ENCODE data around the gene PITPNC1.
"Not testable (repeated sequence)": the region's sequence is repeated elsewhere in the genome, so short reads cannot be mapped to it uniquely, and the experiment has no call there.

Gene PITPNC1

DNA sequence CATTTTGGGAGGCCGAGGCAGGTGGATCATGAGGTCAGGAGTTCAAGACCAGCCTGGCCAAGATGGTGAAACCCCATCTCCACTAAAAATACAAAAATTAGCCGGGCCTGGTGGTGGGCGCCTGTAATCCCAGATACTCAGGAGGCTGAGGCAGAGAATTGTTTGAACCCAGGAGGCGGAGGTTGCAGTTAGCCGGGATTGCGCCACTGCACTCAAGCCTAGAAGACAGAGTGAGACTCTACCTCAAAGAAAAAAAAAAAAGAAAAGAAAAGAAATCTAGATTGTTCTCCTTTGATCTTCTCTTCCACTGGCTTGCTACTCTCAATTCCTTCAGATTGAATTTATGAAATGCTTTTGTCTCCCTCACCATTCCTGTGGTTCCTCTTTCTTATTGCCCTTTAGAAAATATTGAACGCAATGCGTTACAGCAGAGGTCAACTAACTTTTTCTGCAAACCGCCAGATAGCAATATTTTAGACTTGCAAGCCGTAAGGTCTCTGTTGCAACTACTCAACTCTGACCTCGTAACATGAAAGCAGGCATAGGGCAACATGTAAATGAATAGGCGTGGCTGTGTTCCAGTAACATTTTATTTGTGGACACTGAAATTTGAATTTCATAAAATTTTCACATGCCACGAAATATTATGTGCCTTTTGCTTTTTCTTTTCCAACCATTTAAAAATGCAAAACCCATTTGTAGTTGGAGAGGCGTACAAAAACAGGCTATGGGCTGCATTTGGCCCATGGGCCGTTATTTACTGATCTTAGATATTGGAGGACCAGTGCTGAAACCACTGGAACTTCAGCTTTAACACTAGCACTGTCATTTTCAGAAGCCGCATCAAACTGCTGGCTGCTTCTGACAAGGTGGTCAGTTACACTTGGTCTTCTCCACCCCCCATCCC lies 24.8 kb downstream of the PITPNC1 start:
- no peak for DNase-seq

- DNase-seq, result no peak
Measured at GRCh38 chr17:67403065-67403464, 26.0 kb downstream of the PITPNC1 start.

DNA sequence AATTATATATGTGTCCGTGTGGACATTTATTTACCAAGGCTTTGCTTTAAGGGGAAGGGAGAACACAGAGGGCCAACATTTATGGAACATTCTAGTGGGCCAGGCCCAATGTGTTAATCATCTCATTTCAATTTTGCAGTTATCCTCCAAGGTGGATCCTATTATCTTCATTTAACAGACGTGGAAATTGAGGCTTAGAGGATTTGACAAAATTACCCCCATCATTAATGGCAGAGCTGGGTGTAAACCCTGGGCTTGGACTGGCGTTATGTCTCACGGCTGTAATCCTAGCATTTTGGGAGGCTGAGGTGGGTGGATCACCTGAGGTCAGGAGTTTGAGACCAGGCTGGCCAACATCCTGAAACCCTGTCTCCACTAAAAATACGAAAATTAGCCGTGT lies 26.4 kb downstream of the PITPNC1 start:
- DNase-seq, result no peak

- DNase-seq, result not testable (repeated sequence)
Measured at GRCh38 chr17:67408455-67408830, 31.4 kb downstream of the PITPNC1 start.

GRCh38 chr17:67411397-67411796 lies 34.3 kb downstream of the PITPNC1 start:
- no peak for DNase-seq

DNA sequence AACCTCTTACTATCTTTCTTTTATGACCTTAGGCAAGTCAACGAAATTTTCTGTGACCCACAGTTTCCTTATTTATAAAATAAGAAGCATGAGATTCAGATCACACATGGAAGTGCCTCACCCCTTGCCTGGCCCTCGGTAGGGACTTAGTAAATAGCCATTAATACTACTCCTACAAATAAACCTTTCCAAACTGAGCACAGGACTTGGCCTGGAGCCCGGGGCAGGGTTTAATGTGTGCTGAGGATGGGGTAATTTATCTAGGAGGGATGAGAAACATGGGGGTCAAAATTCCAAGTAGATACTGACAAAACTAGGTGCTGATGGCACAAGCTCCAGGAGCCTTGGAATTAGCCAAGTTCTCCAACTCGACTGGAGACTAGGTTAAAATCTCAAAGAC lies 35.0 kb downstream of the PITPNC1 start:
- DNase-seq, result no peak

GRCh38 chr17:67412941-67413340 lies 35.9 kb downstream of the PITPNC1 start:
- no peak for DNase-seq

GRCh38 chr17:67413388-67413787 lies 36.3 kb downstream of the PITPNC1 start:
- DNase-seq, result no peak

- no peak for DNase-seq
Measured at GRCh38 chr17:67414130-67414529, 37.0 kb downstream of the PITPNC1 start.

- DNase-seq, result no peak
Measured at GRCh38 chr17:67414559-67414958, 37.5 kb downstream of the PITPNC1 start.

- DNase-seq, result no peak
Measured at GRCh38 chr17:67415291-67415690, 38.2 kb downstream of the PITPNC1 start.

DNA sequence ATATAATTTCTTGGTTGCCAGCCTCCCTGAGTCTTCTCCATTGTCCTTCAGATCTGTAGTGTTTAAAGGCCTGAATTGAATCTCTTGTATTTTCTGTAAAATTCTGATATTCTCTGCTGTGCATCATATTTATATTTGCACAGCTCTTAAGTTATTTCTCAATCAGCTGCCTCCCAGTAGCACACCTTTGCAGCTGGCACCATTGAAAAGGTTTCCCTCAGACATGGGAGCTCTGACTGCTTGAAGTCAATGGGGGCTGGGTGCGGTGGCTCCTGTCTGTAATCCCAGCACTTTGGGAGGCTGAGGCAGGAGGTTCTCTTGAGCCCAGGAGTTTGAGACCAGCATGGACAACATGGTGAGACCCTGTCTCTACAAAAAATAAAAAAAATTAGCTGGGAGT lies 40.4 kb downstream of the PITPNC1 start:
- no peak for DNase-seq

GRCh38 chr17:67420994-67421393 lies 43.9 kb downstream of the PITPNC1 start:
- no peak for DNase-seq

- DNase-seq, result peak; percentile 68
Measured at GRCh38 chr17:67421869-67422273, 44.8 kb downstream of the PITPNC1 start.

GRCh38 chr17:67422296-67422695 lies 45.2 kb downstream of the PITPNC1 start:
- peak; percentile 70 for DNase-seq

DNA sequence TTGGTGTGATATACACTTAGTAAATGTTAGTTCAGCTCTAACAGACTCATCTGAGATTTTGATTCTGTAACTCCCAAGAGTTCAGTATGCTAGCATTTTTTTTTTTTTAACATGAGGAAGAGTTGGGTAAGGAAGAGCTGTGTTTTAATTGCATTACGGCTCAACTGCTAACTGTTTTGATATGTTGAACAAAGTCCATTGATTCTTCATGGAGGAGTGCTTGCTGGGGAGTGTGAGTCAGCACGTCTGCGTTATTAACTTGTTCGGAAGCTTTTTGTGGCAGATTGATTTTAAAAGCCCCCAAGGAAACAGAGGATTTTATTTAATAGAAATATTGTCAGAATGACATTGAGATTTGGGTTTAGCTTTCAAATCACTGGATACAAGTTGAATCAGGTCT lies 45.8 kb downstream of the PITPNC1 start:
- DNase-seq, result no peak

- DNase-seq, result no peak
Measured at GRCh38 chr17:67425571-67426160, 48.6 kb downstream of the PITPNC1 start.

DNA sequence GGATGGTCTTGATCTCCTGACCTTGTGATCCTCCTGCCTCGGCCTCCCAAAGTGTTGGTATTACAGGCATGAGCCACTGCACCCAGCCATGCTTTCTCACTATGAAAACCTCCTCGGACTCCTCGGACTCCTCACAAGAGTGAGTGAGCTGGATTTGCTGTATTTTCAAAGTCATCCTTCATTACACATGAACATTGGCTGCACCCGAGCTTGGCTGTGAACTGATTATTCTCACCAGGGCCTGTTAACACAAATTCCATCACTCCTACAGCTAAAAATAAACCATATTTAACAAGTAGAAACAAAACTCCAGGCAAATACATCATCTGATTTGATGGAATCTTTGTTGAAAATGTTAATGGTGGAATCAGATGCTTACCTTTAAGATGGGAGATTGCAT lies 50.3 kb downstream of the PITPNC1 start:
- DNase-seq, result no peak

- DNase-seq, result not testable (repeated sequence)
Measured at GRCh38 chr17:67430515-67430914, 53.4 kb downstream of the PITPNC1 start.

- no peak for DNase-seq
Measured at GRCh38 chr17:67431249-67432015, 54.4 kb downstream of the PITPNC1 start.

GRCh38 chr17:67433248-67433924 lies 56.3 kb downstream of the PITPNC1 start:
- no peak for DNase-seq

DNA sequence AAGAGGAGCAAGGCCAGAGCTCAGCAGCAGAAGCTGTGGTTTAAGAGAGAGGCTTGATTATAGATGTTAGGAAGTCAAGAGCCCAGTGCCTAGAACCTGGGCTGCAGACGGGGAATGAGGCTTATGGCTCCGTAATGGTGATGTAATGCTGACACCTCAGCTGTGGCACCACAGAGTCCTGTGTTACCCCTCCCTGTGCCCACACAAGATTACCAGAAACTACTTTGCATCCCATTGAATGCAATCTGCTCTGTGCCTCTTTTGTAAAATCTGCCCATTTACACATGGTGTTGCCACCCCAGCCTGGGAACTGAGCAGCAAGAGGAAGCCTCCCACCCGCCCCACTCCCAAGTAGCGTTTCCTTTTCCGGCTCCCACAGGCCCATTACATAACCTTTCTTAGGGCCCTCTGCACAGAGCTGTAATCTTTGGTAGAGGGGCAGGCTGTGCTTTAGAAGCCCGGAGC lies 57.0 kb downstream of the PITPNC1 start:
- DNase-seq, result peak; percentile 78

DNA sequence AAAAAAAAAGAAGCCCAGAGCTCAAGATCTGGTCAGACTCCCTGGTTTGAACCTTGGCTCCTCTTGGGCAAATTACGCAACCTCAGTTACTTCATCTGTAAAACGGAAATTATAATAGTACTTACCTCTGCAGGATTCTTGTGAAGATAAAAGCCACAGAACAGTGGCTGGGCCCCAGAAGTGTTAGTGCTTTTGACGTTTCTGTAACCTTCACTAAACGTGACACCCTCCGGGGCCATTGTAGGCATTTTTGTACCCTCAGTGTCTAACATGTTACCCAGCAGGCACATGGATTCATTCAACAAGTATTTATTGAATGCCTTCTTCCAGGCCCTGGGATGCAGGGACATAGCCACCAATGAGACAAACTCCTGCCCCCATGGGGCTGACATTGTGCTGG lies 58.0 kb downstream of the PITPNC1 start:
- DNase-seq, result peak; percentile 77
